H1 (cell line): ENCODE results near the gene FHL1. TPM values are rescaled to one million over a fixed set of nuclear protein-coding genes. Genes with fewer than 3 reads are reported as not detected.

Source experiments
- CTCF ChIA-PET: fragments of 300-600 bp; sonication (Branson Sonifier 250); formaldehyde crosslinking; loops from one replicate; lab custom pipeline; 2021; ENCODE audit not compliant: partially characterized antibody; lab: Charles Lee
- POLR2A ChIA-PET: fragments of 300-600 bp; sonication (Branson Sonifier 250); formaldehyde crosslinking; loops from one replicate; lab custom pipeline; 2021; ENCODE audit warnings: inconsistent platforms; ENCODE audit not compliant: partially characterized antibody; lab: Charles Lee
- DNase-seq, 2 experiments: peaks; one replicate each; pipeline versions ENCODE4 v3.0.0 to v3.0.0-alpha.2; 2010 to 2022; ENCODE audit warnings: low spot score in 2 of 2, low read depth in 1 of 2, mixed read lengths in 1 of 2
- FAIRE-seq: peaks from 2 replicates; lab custom pipeline; 2011; peaks lifted over from hg19 to GRCh38; lab: Jason Lieb, UNC
- H2AFZ ChIP-seq: 2 replicates; pipeline ENCODE4 v1.8.1; 2012; ENCODE audit warnings: low read length, inconsistent platforms
- H2AK5ac ChIP-seq: 2 replicates; pipeline ENCODE4 v1.6.1; 2013; ENCODE audit warnings: low read depth, low read length
- H2BK120ac ChIP-seq: replicated peaks from 2 replicates; pipeline ENCODE3; 2013; ENCODE audit warnings: low read depth, low read length, inconsistent platforms
- H2BK12ac ChIP-seq: 2 replicates; pipeline ENCODE4 v1.6.1; 2013; ENCODE audit warnings: low read depth, low read length
- H2BK15ac ChIP-seq: 2 replicates; pipeline ENCODE4 v1.6.1; 2013; ENCODE audit warnings: low read length
- H2BK20ac ChIP-seq: 2 replicates; pipeline ENCODE4 v1.6.1; 2013; ENCODE audit warnings: low read length
- H2BK5ac ChIP-seq: 2 replicates; pipeline ENCODE4 v1.6.1; 2013; ENCODE audit warnings: low read depth, low read length
- H3K14ac ChIP-seq: 2 replicates; pipeline ENCODE4 v1.6.1; 2013; ENCODE audit warnings: inconsistent platforms; ENCODE audit not compliant: insufficient read length
- H3K18ac ChIP-seq: 2 replicates; pipeline ENCODE4 v1.6.1; 2013; ENCODE audit warnings: low read length; ENCODE audit errors: extremely low read depth
- H3K23ac ChIP-seq: 2 replicates; pipeline ENCODE4 v1.6.1; 2013; ENCODE audit warnings: inconsistent platforms; ENCODE audit not compliant: insufficient read length
- H3K23me2 ChIP-seq: 2 replicates; pipeline ENCODE4 v1.6.1; 2013; ENCODE audit warnings: low read depth, low read length
- H3K27ac ChIP-seq: 2 replicates; pipeline ENCODE4 v1.6.1; 2011; ENCODE audit warnings: low read depth, low read length, inconsistent platforms
- H3K27me3 ChIP-seq, 4 experiments: replicated peaks in 1 of 4; 1 replicate in 1 of 4; 2 replicates in 3 of 4; pipeline versions ENCODE4 v1.6.1 to v1.8.1; 2011 to 2013; ENCODE audit warnings: low read length in 3 of 4, mild to moderate bottlenecking in 3 of 4, inconsistent platforms in 2 of 4, mixed read lengths in 2 of 4, moderate library complexity in 1 of 4; ENCODE audit not compliant: control insufficient read depth in 3 of 4, insufficient read depth in 3 of 4; ENCODE audit errors: extremely low read depth in 1 of 4
- H3K36me3 ChIP-seq, 4 experiments: 2 replicates each; pipeline versions ENCODE4 v1.6.1 to v1.8.1; 2011 to 2013; ENCODE audit warnings: mild to moderate bottlenecking in 4 of 4, low read length in 3 of 4, moderate library complexity in 2 of 4, control low read depth in 1 of 4, inconsistent platforms in 1 of 4; ENCODE audit not compliant: insufficient read depth in 4 of 4, control insufficient read depth in 2 of 4
- H3K4ac ChIP-seq: replicated peaks from 2 replicates; pipeline ENCODE3; 2013; ENCODE audit warnings: low read length, low read depth, mixed read lengths, inconsistent platforms; ENCODE audit not compliant: insufficient read length
- H3K4me1 ChIP-seq, 4 experiments: replicated peaks in 1 of 4; 1 replicate in 1 of 4; 2 replicates in 3 of 4; pipeline versions ENCODE4 v1.6.1 to v1.8.1; 2011 to 2013; ENCODE audit warnings: low read length in 3 of 4, inconsistent platforms in 2 of 4, mixed read lengths in 1 of 4; ENCODE audit not compliant: insufficient read depth in 4 of 4, control insufficient read depth in 3 of 4
- H3K4me2 ChIP-seq, 2 experiments: 2 replicates each; pipeline versions ENCODE4 v1.6.1 to v1.8.1; 2011 to 2013; ENCODE audit warnings: low read depth in 2 of 2, low read length in 2 of 2, control low read depth in 1 of 2, inconsistent platforms in 1 of 2, mild to moderate bottlenecking in 1 of 2; ENCODE audit not compliant: insufficient read depth in 1 of 2
- H3K4me3 ChIP-seq, 4 experiments: fragments of 200-600, 300-600 bp in 1 of 4; sonication (generic), shearing (Covaris generic), sonication (Bioruptor Twin) in 1 of 4; 2 replicates each; pipeline versions ENCODE4 v1.5.1 to v1.8.1; 2011 to 2016; ENCODE audit warnings: low read length in 4 of 4, low read depth in 3 of 4, control low read depth in 2 of 4, inconsistent platforms in 2 of 4, mild to moderate bottlenecking in 2 of 4, mixed read lengths in 1 of 4, moderate library complexity in 1 of 4; ENCODE audit not compliant: insufficient read depth in 2 of 4; ENCODE audit errors: extremely low read depth in 1 of 4
- H3K56ac ChIP-seq: replicated peaks from 2 replicates; pipeline ENCODE3; 2013; ENCODE audit warnings: low read depth, mild to moderate bottlenecking, mixed read lengths, low read length, inconsistent platforms; ENCODE audit not compliant: insufficient read length
- H3K79me1 ChIP-seq: 2 replicates; pipeline ENCODE4 v1.6.1; 2013; ENCODE audit warnings: low read depth, low read length, control low read depth
- H3K79me2 ChIP-seq, 2 experiments: 2 replicates each; pipeline versions ENCODE4 v1.6.1 to v1.8.1; 2012 to 2013; ENCODE audit warnings: low read length in 2 of 2, mild to moderate bottlenecking in 2 of 2, inconsistent platforms in 1 of 2; ENCODE audit not compliant: insufficient read depth in 2 of 2, control insufficient read depth in 1 of 2
- H3K9ac ChIP-seq, 4 experiments: replicated peaks in 1 of 4; 1 replicate in 1 of 4; 2 replicates in 3 of 4; pipeline versions ENCODE4 v1.6.1 to v1.8.1; 2011 to 2013; ENCODE audit warnings: low read depth in 3 of 4, low read length in 3 of 4, control low read depth in 2 of 4, mild to moderate bottlenecking in 2 of 4, moderate library complexity in 2 of 4, inconsistent platforms in 1 of 4; ENCODE audit errors: extremely low read depth in 1 of 4
- H3K9me3 ChIP-seq, 2 experiments: 2 replicates each; pipeline versions ENCODE4 v1.6.1 to v1.8.1; 2012 to 2013; ENCODE audit warnings: mild to moderate bottlenecking in 2 of 2, moderate library complexity in 2 of 2, control low read depth in 1 of 2, inconsistent platforms in 1 of 2, low read depth in 1 of 2, low read length in 1 of 2, mixed read lengths in 1 of 2; ENCODE audit not compliant: insufficient read depth in 2 of 2
- H4K20me1 ChIP-seq, 2 experiments: replicated peaks in 1 of 2; 2 replicates each; pipeline versions ENCODE3 to v1.8.1; 2011 to 2013; ENCODE audit warnings: inconsistent platforms in 2 of 2, low read length in 2 of 2, mild to moderate bottlenecking in 1 of 2; ENCODE audit not compliant: insufficient read depth in 2 of 2, control insufficient read depth in 1 of 2
- H4K5ac ChIP-seq: 2 replicates; pipeline ENCODE4 v1.6.1; 2013; ENCODE audit warnings: low read length, low read depth, mixed read lengths, inconsistent platforms; ENCODE audit not compliant: insufficient read length
- H4K8ac ChIP-seq: 2 replicates; pipeline ENCODE4 v1.8.0; 2013; ENCODE audit warnings: mild to moderate bottlenecking, moderate library complexity, low read length, inconsistent platforms; ENCODE audit not compliant: insufficient read depth; ENCODE audit errors: extremely low read depth
- H4K91ac ChIP-seq: replicated peaks from 2 replicates; pipeline ENCODE3; 2013; ENCODE audit warnings: low read length, mixed read lengths, inconsistent platforms; ENCODE audit not compliant: insufficient read length
- CEBPB ChIP-seq: IDR thresholded peaks from 2 replicates; pipeline ENCODE4 v1.6.1; 2012; ENCODE audit warnings: low read depth, low read length
- EZH2 ChIP-seq: fragments of 200-600 bp; sonication (generic); IDR thresholded peaks from 2 replicates; pipeline ENCODE4 v1.7.1; 2012; ENCODE audit warnings: low read depth, mild to moderate bottlenecking, moderate library complexity, low read length, inconsistent platforms; ENCODE audit not compliant: severe bottlenecking
- RAD21 ChIP-seq, 2 experiments: IDR thresholded peaks in 1 of 2; conservative IDR thresholded peaks in 1 of 2; 2 replicates each; pipeline ENCODE4 v1.6.1; 2011; ENCODE audit warnings: low read depth in 2 of 2, low read length in 2 of 2, improper control_type of control experiment in 1 of 2, inconsistent platforms in 1 of 2, mild to moderate bottlenecking in 1 of 2, moderate library complexity in 1 of 2
- RBBP5 ChIP-seq: IDR thresholded peaks from 2 replicates; pipeline ENCODE4 v1.7.1; 2012; ENCODE audit warnings: low read depth, mild to moderate bottlenecking, inconsistent platforms, low read length, moderate library complexity, borderline replicate concordance
- SP1 ChIP-seq: IDR thresholded peaks from 2 replicates; pipeline ENCODE4 v1.6.1; 2011; ENCODE audit warnings: low read depth, low read length
- SP2 ChIP-seq: IDR thresholded peaks from 2 replicates; pipeline ENCODE4 v1.6.1; 2012; ENCODE audit warnings: mild to moderate bottlenecking, low read length, inconsistent platforms
- SUZ12 ChIP-seq: fragments of 200-600 bp; sonication (generic); IDR thresholded peaks from 2 replicates; pipeline ENCODE4 v1.6.1; 2012; ENCODE audit warnings: mild to moderate bottlenecking, inconsistent platforms, low read length, moderate library complexity, mixed read lengths
- WGBS, 2 experiments: shearing (Covaris generic) in 1 of 2; methylation state at CpG; one replicate each; pipeline versions ENCODE4 v1.1.6 to v1.1.7; 2013 to 2015; ENCODE audit warnings: low lambda C conversion rate in 2 of 2, mixed read lengths in 2 of 2, inconsistent platforms in 1 of 2, low coverage in 1 of 2, missing lambda C conversion rate in 1 of 2; ENCODE audit not compliant: insufficient replicate concordance in 2 of 2, insufficient coverage in 1 of 2, insufficient read length in 1 of 2; ENCODE audit errors: extremely low coverage in 1 of 2, missing lambda C conversion rate in 1 of 2; 5-methylcytosine and 5-hydroxymethylcytosine counted together
- polyA plus RNA-seq, 7 experiments: library from polyadenylated mRNA; depleted of rRNA in 3 of 7; stranded (reverse) in 5 of 7; unstranded in 2 of 7; fragments of >200 nt in 5 of 7; fragments of 200-250 nt in 2 of 7; gene quantifications; 1 replicate in 5 of 7; 2 replicates in 1 of 7; 4 replicates in 1 of 7; pipeline versions ENCODE4 v1.2.1 to v1.2.3, GENCODE V29; 2011 to 2013; ENCODE audit warnings: missing spikeins in 2 of 7, mixed read lengths in 2 of 7
- total RNA-seq: library from RNA; stranded (reverse); fragmentation: NEBNext Ultra II Directional; extraction: Animal tissue kit (Norgen Biotek cat#: 25700); gene quantifications from 2 replicates; pipeline ENCODE4 v1.2.1, GENCODE V29; 2021

The FHL1 gene
- total and polyA plus RNA-seq, 2 of the 8 experiments (the other 6 are each of a cell fraction or from before 2014, with no cell fraction given): 45.0 to 56.5 TPM

- DNase-seq (no peak), FAIRE-seq (no peak)
- Histone ChIP-seq H2AK5ac (no peak overlapping the region), H4K91ac (no peak overlapping the region), H3K14ac (no peak overlapping the region), H3K36me3 (peaks cover 7 to 45% (median 19%) of the 10 kb centered on the region in 4 experiments; a peak in 6 of 8 replicates), H2AFZ (no peak overlapping the region), H3K4ac (no peak overlapping the region), H3K23me2 (no peaks in the 10 kb centered on the region), H2BK20ac (no peak overlapping the region), H3K4me3 (no peak overlapping the region), H3K27ac (no peak overlapping the region), H2BK5ac (no peak overlapping the region), H3K9ac (no peak overlapping the region), H3K56ac (no peak overlapping the region), H3K4me1 (no peaks in the 10 kb centered on the region), H2BK12ac (no peak overlapping the region), H3K79me1 (no peaks in the 10 kb centered on the region), H3K9me3 (no peaks in the 10 kb centered on the region), H3K18ac (no peak overlapping the region), H4K8ac (no peak overlapping the region), H4K20me1 (no peaks in the 10 kb centered on the region), H2BK15ac (no peak overlapping the region), H3K27me3 (no peaks in the 10 kb centered on the region), H3K23ac (no peak overlapping the region), H4K5ac (no peak overlapping the region), H3K4me2 (no peak overlapping the region), H3K79me2 (no peaks in the 10 kb centered on the region), H2BK120ac (no peak overlapping the region)
- CTCF ChIA-PET: interaction anchor here (0.6 to 1.4 kb wide), 2 partner anchors 46 to 212 kb away, joined by 3 to 4 read pairs; no protein-coding TSS in a partner anchor
- POLR2A ChIA-PET: no interaction called here
- WGBS, 2 experiments: 86% methylated on average over 3 of the region's 3 CpGs; no CpG with 5 or more reads in 1 of the 2 experiments
- TF ChIP-seq SUZ12 (no peak), SP1 (no peak), CEBPB (no peak), EZH2 (no peak), RAD21 (IDR thresholded peaks at IDR 0.05 in 1 of 2, conservative IDR thresholded peaks at IDR 0.05 in 1 of 2; ENCODE audit: low read depth in 2 of 2, low read length in 2 of 2) (no peak), RBBP5 (no peak), SP2 (no peak)
Measured at GRCh38 chrX:136221851-136222513, 74.6 kb downstream of the FHL1 start.
